ENCODE data around the gene APOF. TPM values are rescaled to one million over a fixed set of nuclear protein-coding genes. Genes with fewer than 3 reads are reported as not detected.
"Not testable (repeated sequence)": the region's sequence is repeated elsewhere in the genome, so short reads cannot be mapped to it uniquely, and the experiment has no call there.

Gene APOF
- total RNA-seq, 1 donor from 2014 or later = 0.20 TPM

- DNase-seq (ENCODE audit: low spot score) = no peak
Measured at GRCh38 chr12:56332512-56333196, 30.0 kb downstream of the APOF start.

- DNase-seq (ENCODE audit: low spot score) = no peak
Measured at GRCh38 chr12:56330936-56331490, 31.6 kb downstream of the APOF start.

- DNase-seq (ENCODE audit: low spot score) = no peak
Measured at GRCh38 chr12:56326533-56326932, 36.1 kb downstream of the APOF start.

GRCh38 chr12:56326126-56326525 lies 36.5 kb downstream of the APOF start:
- DNase-seq (ENCODE audit: low spot score) = no peak

- no peak for DNase-seq (ENCODE audit: low spot score)
Measured at GRCh38 chr12:56324206-56324605, 38.5 kb downstream of the APOF start.

- DNase-seq (ENCODE audit: low spot score) = not testable (repeated sequence)
Measured at GRCh38 chr12:56321610-56322009, 41.0 kb downstream of the APOF start.

- no peak for DNase-seq (ENCODE audit: low spot score)
Measured at GRCh38 chr12:56321027-56321426, 41.6 kb downstream of the APOF start.

GRCh38 chr12:56317675-56318074 lies 45.0 kb downstream of the APOF start:
- DNase-seq (ENCODE audit: low spot score) = no peak

GRCh38 chr12:56315622-56316473 lies 46.8 kb downstream of the APOF start, which contains the start of gene CNPY2:
CNPY2 (minus strand) TSS chr12:56315988; CDS start chr12:56315217, 771 bp downstream.
- peak; percentile 95 for DNase-seq (ENCODE audit: low spot score)

GRCh38 chr12:56315249-56315621 lies 47.4 kb downstream of the APOF start:
- no peak for DNase-seq (ENCODE audit: low spot score)

GRCh38 chr12:56311003-56311402 lies 51.7 kb downstream of the APOF start:
- DNase-seq (ENCODE audit: low spot score) = no peak

Other genes with a start within 250 kb of the APOF start
- gene RPL41, start 246.2 kb downstream of the APOF start, total RNA-seq = 2,534 TPM
- 5.4 TPM for gene ZC3H10, start 244.6 kb downstream of the APOF start, total RNA-seq
- 111 TPM for gene ESYT1, start 234.6 kb downstream of the APOF start, total RNA-seq
- gene MYL6B, start 210.3 kb downstream of the APOF start, total RNA-seq = 53.7 TPM
- 1,918 TPM for gene MYL6, start 204.5 kb downstream of the APOF start, total RNA-seq
- 115 TPM for gene SMARCC2, start 173.4 kb downstream of the APOF start, total RNA-seq
- 57.2 TPM for gene RNF41, start 140.9 kb downstream of the APOF start, total RNA-seq
- gene NABP2, start 138.5 kb downstream of the APOF start, total RNA-seq = 39.2 TPM
- gene SLC39A5, start 132.8 kb downstream of the APOF start, total RNA-seq = 49.9 TPM
- 64.6 TPM for gene ANKRD52, start 104.5 kb downstream of the APOF start, total RNA-seq
- 10.7 TPM for gene COQ10A, start 95.9 kb downstream of the APOF start, total RNA-seq
- 156 TPM for gene CS, start 62.5 kb downstream of the APOF start, total RNA-seq
- gene CNPY2, start 46.9 kb downstream of the APOF start, total RNA-seq = 140 TPM
- gene PAN2, start 28.9 kb downstream of the APOF start, total RNA-seq = 114 TPM
- gene IL23A, start 24.0 kb downstream of the APOF start, total RNA-seq = 0.49 TPM
- gene STAT2, start 2.8 kb downstream of the APOF start, total RNA-seq = 125 TPM
- 13.0 TPM for gene TIMELESS, start 86.6 kb upstream of the APOF start, total RNA-seq
- gene MIP, start 91.8 kb upstream of the APOF start, total RNA-seq = not detected
- gene SPRYD4, start 105.7 kb upstream of the APOF start, total RNA-seq = 4.0 TPM
- 1.8 TPM for gene GLS2, start 125.3 kb upstream of the APOF start, total RNA-seq
- 49.6 TPM for gene RBMS2, start 159.0 kb upstream of the APOF start, total RNA-seq

All from mucosa of gallbladder (tissue), 1 donor.